ENCODE results near the gene FOXF1.

The FOXF1 gene

GRCh38 chr16:86529160-86529559 lies 18.8 kb downstream of the FOXF1 start:
- Histone ChIP-seq H3K4me3 (ENCODE audit: low read depth, low read length) (no peak overlapping the region), H3K36me3 (ENCODE audit: insufficient read depth, low read length) (no peaks in the 10 kb centered on the region), H3K27me3 (ENCODE audit: insufficient read depth, low read length) (peaks cover 2% of the 10 kb centered on the region), H3K79me2 (ENCODE audit: control insufficient read depth, insufficient read depth, low read length, unreplicated experiment) (no peaks in the 10 kb centered on the region), H2AFZ (ENCODE audit: low read length, unreplicated experiment) (no peak overlapping the region), H3K27ac (ENCODE audit: low read depth, low read length) (no peak overlapping the region), H3K4me1 (ENCODE audit: control insufficient read depth, insufficient read depth, low read length, unreplicated experiment) (peaks cover 2% of the 10 kb centered on the region)

- Histone ChIP-seq H3K4me1 (ENCODE audit: control insufficient read depth, insufficient read depth, low read length, unreplicated experiment) (peaks cover 2% of the 10 kb centered on the region), H3K36me3 (ENCODE audit: insufficient read depth, low read length) (no peaks in the 10 kb centered on the region), H3K27ac (ENCODE audit: low read depth, low read length) (no peak overlapping the region), H2AFZ (ENCODE audit: low read length, unreplicated experiment) (no peak overlapping the region), H3K4me3 (ENCODE audit: low read depth, low read length) (no peak overlapping the region), H3K27me3 (ENCODE audit: insufficient read depth, low read length) (no peaks in the 10 kb centered on the region), H3K79me2 (ENCODE audit: control insufficient read depth, insufficient read depth, low read length, unreplicated experiment) (no peaks in the 10 kb centered on the region)
Measured at GRCh38 chr16:86530251-86531190, 20.2 kb downstream of the FOXF1 start.

- peaks cover 2% of the 10 kb centered on the region for H3K4me1 ChIP-seq (ENCODE audit: control insufficient read depth, insufficient read depth, low read length, unreplicated experiment)
- no peak overlapping the region for H2AFZ ChIP-seq (ENCODE audit: low read length, unreplicated experiment)
- H3K4me3 ChIP-seq (ENCODE audit: low read depth, low read length) = no peak overlapping the region
- no peaks in the 10 kb centered on the region for H3K79me2 ChIP-seq (ENCODE audit: control insufficient read depth, insufficient read depth, low read length, unreplicated experiment)
- H3K27me3 ChIP-seq (ENCODE audit: insufficient read depth, low read length) = no peaks in the 10 kb centered on the region
- no peak overlapping the region for H3K27ac ChIP-seq (ENCODE audit: low read depth, low read length)
- H3K36me3 ChIP-seq (ENCODE audit: insufficient read depth, low read length) = no peaks in the 10 kb centered on the region
Measured at GRCh38 chr16:86531191-86531545, 20.8 kb downstream of the FOXF1 start.

- no peaks in the 10 kb centered on the region for H3K36me3 ChIP-seq (ENCODE audit: insufficient read depth, low read length)
Measured at GRCh38 chr16:86531641-86532525, 21.6 kb downstream of the FOXF1 start.

GRCh38 chr16:86532526-86532815 lies 22.1 kb downstream of the FOXF1 start:
- Histone ChIP-seq H2AFZ (ENCODE audit: low read length, unreplicated experiment) (no peak overlapping the region), H3K79me2 (ENCODE audit: control insufficient read depth, insufficient read depth, low read length, unreplicated experiment) (no peaks in the 10 kb centered on the region), H3K4me1 (ENCODE audit: control insufficient read depth, insufficient read depth, low read length, unreplicated experiment) (peaks cover 2% of the 10 kb centered on the region), H3K36me3 (ENCODE audit: insufficient read depth, low read length) (no peaks in the 10 kb centered on the region), H3K4me3 (ENCODE audit: low read depth, low read length) (no peak overlapping the region), H3K27ac (ENCODE audit: low read depth, low read length) (no peak overlapping the region), H3K27me3 (ENCODE audit: insufficient read depth, low read length) (no peaks in the 10 kb centered on the region)

More at GRCh38 chr16:86531641-86532525, 21.6 kb downstream of the FOXF1 start:
- peaks cover 2% of the 10 kb centered on the region for H3K4me1 ChIP-seq (ENCODE audit: control insufficient read depth, insufficient read depth, low read length, unreplicated experiment)
- no peak overlapping the region for H2AFZ ChIP-seq (ENCODE audit: low read length, unreplicated experiment)
- H3K27ac ChIP-seq (ENCODE audit: low read depth, low read length) = no peak overlapping the region
- no peak overlapping the region for H3K4me3 ChIP-seq (ENCODE audit: low read depth, low read length)
- H3K79me2 ChIP-seq (ENCODE audit: control insufficient read depth, insufficient read depth, low read length, unreplicated experiment) = no peaks in the 10 kb centered on the region
- H3K27me3 ChIP-seq (ENCODE audit: insufficient read depth, low read length) = no peaks in the 10 kb centered on the region

- no peaks in the 10 kb centered on the region for H3K27me3 ChIP-seq (ENCODE audit: insufficient read depth, low read length)
- no peaks in the 10 kb centered on the region for H3K79me2 ChIP-seq (ENCODE audit: control insufficient read depth, insufficient read depth, low read length, unreplicated experiment)
- H3K36me3 ChIP-seq (ENCODE audit: insufficient read depth, low read length) = peaks cover 3% of the 10 kb centered on the region; the same call in 1 of the 2 replicates
- no peak overlapping the region for H3K27ac ChIP-seq (ENCODE audit: low read depth, low read length)
- H3K4me3 ChIP-seq (ENCODE audit: low read depth, low read length) = no peak overlapping the region
- peaks cover 2% of the 10 kb centered on the region for H3K4me1 ChIP-seq (ENCODE audit: control insufficient read depth, insufficient read depth, low read length, unreplicated experiment)
- no peak overlapping the region for H2AFZ ChIP-seq (ENCODE audit: low read length, unreplicated experiment)
Measured at GRCh38 chr16:86533076-86533475, 22.7 kb downstream of the FOXF1 start.

- no peaks in the 10 kb centered on the region for H3K79me2 ChIP-seq (ENCODE audit: control insufficient read depth, insufficient read depth, low read length, unreplicated experiment)
- peaks cover 2% of the 10 kb centered on the region for H3K4me1 ChIP-seq (ENCODE audit: control insufficient read depth, insufficient read depth, low read length, unreplicated experiment)
- no peak overlapping the region for H2AFZ ChIP-seq (ENCODE audit: low read length, unreplicated experiment)
- no peak overlapping the region for H3K27ac ChIP-seq (ENCODE audit: low read depth, low read length)
- H3K27me3 ChIP-seq (ENCODE audit: insufficient read depth, low read length) = no peaks in the 10 kb centered on the region
- H3K4me3 ChIP-seq (ENCODE audit: low read depth, low read length) = no peak overlapping the region
- H3K36me3 ChIP-seq (ENCODE audit: insufficient read depth, low read length) = peaks cover 3% of the 10 kb centered on the region; the same call in 1 of the 2 replicates
Measured at GRCh38 chr16:86533767-86534351, 23.5 kb downstream of the FOXF1 start.

- peaks cover 10% of the 10 kb centered on the region; the same call in 1 of the 2 replicates for H3K36me3 ChIP-seq (ENCODE audit: insufficient read depth, low read length)
- no peaks in the 10 kb centered on the region for H3K27me3 ChIP-seq (ENCODE audit: insufficient read depth, low read length)
- H3K27ac ChIP-seq (ENCODE audit: low read depth, low read length) = no peak overlapping the region
- H3K4me1 ChIP-seq (ENCODE audit: control insufficient read depth, insufficient read depth, low read length, unreplicated experiment) = no peaks in the 10 kb centered on the region
- H2AFZ ChIP-seq (ENCODE audit: low read length, unreplicated experiment) = no peak overlapping the region
- no peaks in the 10 kb centered on the region for H3K79me2 ChIP-seq (ENCODE audit: control insufficient read depth, insufficient read depth, low read length, unreplicated experiment)
- H3K4me3 ChIP-seq (ENCODE audit: low read depth, low read length) = no peak overlapping the region
Measured at GRCh38 chr16:86534779-86535615, 24.7 kb downstream of the FOXF1 start.

- peaks cover 13% of the 10 kb centered on the region; the same call in 1 of the 2 replicates for H3K36me3 ChIP-seq (ENCODE audit: insufficient read depth, low read length)
Measured at GRCh38 chr16:86536621-86537020, 26.3 kb downstream of the FOXF1 start.

GRCh38 chr16:86537486-86537885 lies 27.2 kb downstream of the FOXF1 start:
- Histone ChIP-seq H2AFZ (ENCODE audit: low read length, unreplicated experiment) (no peak overlapping the region), H3K4me3 (ENCODE audit: low read depth, low read length) (no peak overlapping the region), H3K79me2 (ENCODE audit: control insufficient read depth, insufficient read depth, low read length, unreplicated experiment) (no peaks in the 10 kb centered on the region), H3K27me3 (ENCODE audit: insufficient read depth, low read length) (no peaks in the 10 kb centered on the region), H3K4me1 (ENCODE audit: control insufficient read depth, insufficient read depth, low read length, unreplicated experiment) (no peaks in the 10 kb centered on the region), H3K36me3 (ENCODE audit: insufficient read depth, low read length) (peaks cover 14% of the 10 kb centered on the region; the same call in 1 of the 2 replicates), H3K27ac (ENCODE audit: low read depth, low read length) (no peak overlapping the region)

More at GRCh38 chr16:86536621-86537020, 26.3 kb downstream of the FOXF1 start:
- Histone ChIP-seq H2AFZ (ENCODE audit: low read length, unreplicated experiment) (no peak overlapping the region), H3K27me3 (ENCODE audit: insufficient read depth, low read length) (no peaks in the 10 kb centered on the region), H3K4me3 (ENCODE audit: low read depth, low read length) (no peak overlapping the region), H3K4me1 (ENCODE audit: control insufficient read depth, insufficient read depth, low read length, unreplicated experiment) (no peaks in the 10 kb centered on the region), H3K27ac (ENCODE audit: low read depth, low read length) (no peak overlapping the region), H3K79me2 (ENCODE audit: control insufficient read depth, insufficient read depth, low read length, unreplicated experiment) (no peaks in the 10 kb centered on the region)

Data from ACC112 (cell line).